ENCODE results near the gene COX14. TPM values are rescaled to one million over a fixed set of nuclear protein-coding genes. Genes with fewer than 3 reads are reported as not detected.

Gene COX14
- total RNA-seq, 1 experiment from 2014 or later, result 28.7 TPM

GRCh38 chr12:50073712-50074111 is 38.3 kb upstream of the COX14 start:
- TF ChIP-seq CTCF (conservative IDR thresholded peaks at IDR 0.05; ENCODE audit: low read depth, low read length) (no peak), EZH2 (IDR thresholded peaks at IDR 0.05; ENCODE audit: borderline replicate concordance, low read depth, low read length, poor library complexity, severe bottlenecking) (no peak)
- no peaks in the 10 kb centered on the region for H3K27me3 ChIP-seq (replicated peaks; ENCODE audit: insufficient read depth, low read depth, low read length, poor library complexity)
- no TSS peak for BruUV-seq (replicated peaks)
- no peaks in the 10 kb centered on the region for H3K36me3 ChIP-seq (ENCODE audit: insufficient read depth, low read length, poor library complexity, severe bottlenecking)
- H3K27ac ChIP-seq (ENCODE audit: low read depth, low read length, poor library complexity, severe bottlenecking), result no peak overlapping the region
- intact Hi-C loops (cut with micrococcal nuclease; ENCODE audit: unreplicated experiment), result loop anchor here (5.0 kb wide), 1 partner anchor 296 kb away; no protein-coding TSS in a partner anchor
- DNase-seq (ENCODE audit: low spot score), result no peak
- no peak overlapping the region for H3K4me3 ChIP-seq (ENCODE audit: low read depth, low read length, poor library complexity, severe bottlenecking)
- ChIA-PET POLR2A (ENCODE audit: low non-redundant PET) (no interaction called here), CTCF (no interaction called here)
- H3K4me1 ChIP-seq (ENCODE audit: insufficient read depth, low read length, poor library complexity, severe bottlenecking), result no peaks in the 10 kb centered on the region
- no peaks in the 10 kb centered on the region for H3K9me3 ChIP-seq (ENCODE audit: low read depth, low read length, poor library complexity, severe bottlenecking)

GRCh38 chr12:50074936-50075807 is 36.9 kb upstream of the COX14 start:
- intact Hi-C loops (cut with micrococcal nuclease; ENCODE audit: unreplicated experiment), result loop anchor here (1.0 to 5.0 kb wide), 2 partner anchors 239 to 298 kb away; no protein-coding TSS in a partner anchor
- Histone ChIP-seq H3K9me3 (ENCODE audit: low read depth, low read length, poor library complexity, severe bottlenecking) (no peaks in the 10 kb centered on the region), H3K36me3 (ENCODE audit: insufficient read depth, low read length, poor library complexity, severe bottlenecking) (no peaks in the 10 kb centered on the region), H3K4me1 (ENCODE audit: insufficient read depth, low read length, poor library complexity, severe bottlenecking) (no peaks in the 10 kb centered on the region), H3K27me3 (replicated peaks; ENCODE audit: insufficient read depth, low read depth, low read length, poor library complexity) (no peaks in the 10 kb centered on the region), H3K4me3 (ENCODE audit: low read depth, low read length, poor library complexity, severe bottlenecking) (no peak overlapping the region), H3K27ac (ENCODE audit: low read depth, low read length, poor library complexity, severe bottlenecking) (no peak overlapping the region)
- TF ChIP-seq CTCF (conservative IDR thresholded peaks at IDR 0.05; ENCODE audit: low read depth, low read length), result peak; percentile 96
- no peak for TF ChIP-seq EZH2 (IDR thresholded peaks at IDR 0.05; ENCODE audit: borderline replicate concordance, low read depth, low read length, poor library complexity, severe bottlenecking)
- peak; percentile 72 for DNase-seq (ENCODE audit: low spot score)
- CTCF ChIA-PET, result interaction anchor here (0.6 to 0.8 kb wide), 2 partner anchors 10 to 102 kb away, joined by 3 to 8 read pairs; partner anchors contain the start of gene SMARCD1
- no TSS peak for BruUV-seq (replicated peaks)
- POLR2A ChIA-PET (ENCODE audit: low non-redundant PET), result interaction anchor here (0.5 kb wide), 1 partner anchor 190 kb away, joined by 6 read pairs; no protein-coding TSS in a partner anchor

GRCh38 chr12:50075808-50076170 is 36.2 kb upstream of the COX14 start:
- Histone ChIP-seq H3K4me1 (ENCODE audit: insufficient read depth, low read length, poor library complexity, severe bottlenecking) (no peaks in the 10 kb centered on the region), H3K27me3 (replicated peaks; ENCODE audit: insufficient read depth, low read depth, low read length, poor library complexity) (no peaks in the 10 kb centered on the region), H3K27ac (ENCODE audit: low read depth, low read length, poor library complexity, severe bottlenecking) (no peak overlapping the region), H3K36me3 (ENCODE audit: insufficient read depth, low read length, poor library complexity, severe bottlenecking) (no peaks in the 10 kb centered on the region), H3K4me3 (ENCODE audit: low read depth, low read length, poor library complexity, severe bottlenecking) (no peak overlapping the region), H3K9me3 (ENCODE audit: low read depth, low read length, poor library complexity, severe bottlenecking) (no peaks in the 10 kb centered on the region)
- BruUV-seq (replicated peaks), result no TSS peak
- ChIA-PET CTCF (interaction anchor here (0.7 to 1.3 kb wide), 3 partner anchors 36 to 110 kb away, joined by 3 to 4 read pairs (median 3); no protein-coding TSS in a partner anchor), POLR2A (ENCODE audit: low non-redundant PET) (no interaction called here)
- TF ChIP-seq EZH2 (IDR thresholded peaks at IDR 0.05; ENCODE audit: borderline replicate concordance, low read depth, low read length, poor library complexity, severe bottlenecking) (no peak), CTCF (conservative IDR thresholded peaks at IDR 0.05; ENCODE audit: low read depth, low read length) (no peak)
- DNase-seq (ENCODE audit: low spot score), result no peak
- intact Hi-C loops (cut with micrococcal nuclease; ENCODE audit: unreplicated experiment), result loop anchor here (1.0 kb wide), 1 partner anchor 239 kb away; no protein-coding TSS in a partner anchor

Measured in A673 (cell line).